Neural crest cell (in vitro differentiated cells): ENCODE data around the gene TMEM108. TPM values are rescaled to one million over a fixed set of nuclear protein-coding genes. Genes with fewer than 3 reads are reported as not detected.

Source experiments
- DNase-seq: peaks from one replicate; pipeline ENCODE4 v3.0.0; 2021; ENCODE audit warnings: low read depth, mixed read lengths, low spot score
- H3K27ac Mint-ChIP-seq: one replicate; pipeline ENCODE4 v1.8.0; 2021; ENCODE audit warnings: mild to moderate bottlenecking, mixed read lengths; ENCODE audit not compliant: unreplicated experiment
- H3K27me3 Mint-ChIP-seq: 2 replicates; pipeline ENCODE4 v1.8.0; 2021; ENCODE audit warnings: low read depth, mild to moderate bottlenecking, mixed read lengths
- H3K36me3 Mint-ChIP-seq: 2 replicates; pipeline ENCODE4 v1.8.0; 2021; ENCODE audit warnings: low read depth, mild to moderate bottlenecking, mixed read lengths
- H3K4me1 Mint-ChIP-seq: 2 replicates; pipeline ENCODE4 v1.8.0; 2021; ENCODE audit warnings: mixed read lengths
- H3K4me3 Mint-ChIP-seq: one replicate; pipeline ENCODE4 v1.8.0; 2021; ENCODE audit warnings: mild to moderate bottlenecking, mixed read lengths
- H3K9me3 Mint-ChIP-seq: 2 replicates; pipeline ENCODE4 v1.8.0; 2021; ENCODE audit warnings: mixed read lengths
- total RNA-seq: library from RNA; stranded (reverse); gene quantifications from 2 replicates; pipeline ENCODE4 v1.2.1, GENCODE V29; 2021
- TF ChIP-seq, protein P1 (sequence below): fragments of 200-600 bp; sonication (generic); conservative IDR thresholded peaks from 2 replicates; pipeline ENCODE4 v1.5.0; 2021; ENCODE audit warnings: antibody characterized with exemption, mild to moderate bottlenecking

The TMEM108 gene
- total RNA-seq, 1 donor from 2014 or later: 5.8 TPM

DNA sequence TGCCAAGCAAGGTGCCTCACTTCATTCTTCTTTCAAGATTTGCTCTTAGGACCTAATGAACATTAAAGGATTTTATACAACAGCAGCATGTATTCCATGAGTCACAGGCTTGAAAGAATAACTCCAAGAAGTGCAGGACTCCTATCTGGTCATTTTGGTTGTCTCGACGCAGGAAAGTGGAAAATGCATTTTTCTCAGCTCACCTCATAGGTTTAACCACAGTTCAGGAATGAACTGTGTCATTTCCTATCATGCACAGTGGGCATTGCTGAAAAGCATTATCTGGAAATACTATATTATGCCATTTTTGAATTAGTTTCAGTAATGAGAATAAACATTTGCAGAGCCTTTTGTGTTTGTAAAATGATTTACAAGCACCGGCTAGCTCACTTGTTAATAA is 263.0 kb downstream of the TMEM108 start:
- Mint-ChIP-seq H3K36me3 (peaks cover 2% of the 10 kb centered on the region), H3K4me3 (no peak overlapping the region), H3K9me3 (no peaks in the 10 kb centered on the region), H3K27ac (no peak overlapping the region), H3K4me1 (peaks cover 22% of the 10 kb centered on the region), H3K27me3 (no peaks in the 10 kb centered on the region)
- no peak for DNase-seq
- TF ChIP-seq, protein P1, sequence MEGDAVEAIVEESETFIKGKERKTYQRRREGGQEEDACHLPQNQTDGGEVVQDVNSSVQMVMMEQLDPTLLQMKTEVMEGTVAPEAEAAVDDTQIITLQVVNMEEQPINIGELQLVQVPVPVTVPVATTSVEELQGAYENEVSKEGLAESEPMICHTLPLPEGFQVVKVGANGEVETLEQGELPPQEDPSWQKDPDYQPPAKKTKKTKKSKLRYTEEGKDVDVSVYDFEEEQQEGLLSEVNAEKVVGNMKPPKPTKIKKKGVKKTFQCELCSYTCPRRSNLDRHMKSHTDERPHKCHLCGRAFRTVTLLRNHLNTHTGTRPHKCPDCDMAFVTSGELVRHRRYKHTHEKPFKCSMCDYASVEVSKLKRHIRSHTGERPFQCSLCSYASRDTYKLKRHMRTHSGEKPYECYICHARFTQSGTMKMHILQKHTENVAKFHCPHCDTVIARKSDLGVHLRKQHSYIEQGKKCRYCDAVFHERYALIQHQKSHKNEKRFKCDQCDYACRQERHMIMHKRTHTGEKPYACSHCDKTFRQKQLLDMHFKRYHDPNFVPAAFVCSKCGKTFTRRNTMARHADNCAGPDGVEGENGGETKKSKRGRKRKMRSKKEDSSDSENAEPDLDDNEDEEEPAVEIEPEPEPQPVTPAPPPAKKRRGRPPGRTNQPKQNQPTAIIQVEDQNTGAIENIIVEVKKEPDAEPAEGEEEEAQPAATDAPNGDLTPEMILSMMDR: no peak

DNA sequence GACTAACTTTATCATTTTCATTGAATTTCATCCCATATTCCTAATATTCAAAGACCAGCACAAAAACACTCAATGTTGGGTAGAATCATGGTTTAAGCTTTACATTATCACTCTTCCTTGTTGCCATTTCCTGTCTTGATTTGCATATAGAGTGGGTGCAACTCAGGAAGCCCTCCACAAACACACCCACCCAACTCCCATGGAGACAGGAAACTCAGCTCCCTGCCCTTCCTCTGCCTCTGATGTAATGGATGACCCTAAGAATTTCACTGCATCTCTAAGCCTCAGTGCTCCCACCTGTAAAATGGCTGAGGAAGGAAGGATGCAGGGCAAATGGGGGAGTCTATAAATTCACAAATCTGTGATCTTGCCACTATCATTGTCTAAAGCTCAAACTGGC is 263.5 kb downstream of the TMEM108 start:
- Mint-ChIP-seq H3K4me1 (peaks cover 18% of the 10 kb centered on the region), H3K27me3 (no peaks in the 10 kb centered on the region), H3K4me3 (no peak overlapping the region), H3K9me3 (no peaks in the 10 kb centered on the region), H3K27ac (no peak overlapping the region), H3K36me3 (peaks cover 2% of the 10 kb centered on the region)
- TF ChIP-seq, protein P1: no peak
- DNase-seq: no peak

DNA sequence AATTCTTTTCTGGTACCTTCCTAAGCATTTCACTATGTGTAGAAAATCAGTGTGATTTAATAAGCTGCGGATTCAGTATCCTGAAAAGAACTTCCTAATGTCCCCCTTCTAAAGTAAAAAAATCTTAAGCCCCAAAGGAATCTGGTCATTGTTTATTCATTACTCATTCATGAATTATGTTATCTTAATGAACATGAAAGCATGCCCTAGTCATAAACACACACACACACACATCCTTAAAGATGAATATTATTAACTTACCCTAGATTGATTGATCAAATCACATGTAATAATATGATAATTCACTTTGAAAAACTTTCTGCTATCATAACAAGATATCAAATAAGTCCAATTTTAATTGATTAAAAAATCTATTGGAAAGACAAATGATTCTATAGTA is 265.2 kb downstream of the TMEM108 start:
- Mint-ChIP-seq H3K27me3 (no peaks in the 10 kb centered on the region), H3K36me3 (peaks cover 6% of the 10 kb centered on the region), H3K9me3 (peaks cover 2% of the 10 kb centered on the region), H3K4me1 (peaks cover 18% of the 10 kb centered on the region), H3K27ac (no peak overlapping the region), H3K4me3 (no peak overlapping the region)
- TF ChIP-seq, protein P1: no peak
- no peak for DNase-seq

DNA sequence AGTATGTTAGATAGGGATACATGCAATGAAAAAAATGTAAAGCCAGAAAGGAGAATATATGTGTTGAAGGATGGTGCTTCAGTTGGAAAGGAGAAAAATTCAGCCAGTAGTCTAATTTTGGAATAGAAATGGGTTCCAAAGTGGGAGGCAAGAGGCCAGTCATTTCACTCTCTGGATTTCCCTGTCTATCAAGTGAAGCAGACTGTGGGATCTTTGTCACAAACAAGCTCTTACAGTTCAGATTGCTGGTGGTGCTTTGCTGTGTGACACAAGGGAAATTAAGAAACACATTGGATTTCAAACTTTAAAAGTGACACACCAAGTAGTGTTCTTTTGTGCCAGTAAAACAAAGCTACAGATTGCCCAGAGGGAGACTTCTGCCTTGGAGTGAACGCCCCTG is 279.7 kb downstream of the TMEM108 start:
- TF ChIP-seq, protein P1: no peak
- no peak for DNase-seq
- Mint-ChIP-seq H3K36me3 (peaks cover 17% of the 10 kb centered on the region), H3K9me3 (peaks cover 15% of the 10 kb centered on the region), H3K4me1 (no peaks in the 10 kb centered on the region), H3K27me3 (no peaks in the 10 kb centered on the region), H3K27ac (no peak overlapping the region), H3K4me3 (no peak overlapping the region)

DNA sequence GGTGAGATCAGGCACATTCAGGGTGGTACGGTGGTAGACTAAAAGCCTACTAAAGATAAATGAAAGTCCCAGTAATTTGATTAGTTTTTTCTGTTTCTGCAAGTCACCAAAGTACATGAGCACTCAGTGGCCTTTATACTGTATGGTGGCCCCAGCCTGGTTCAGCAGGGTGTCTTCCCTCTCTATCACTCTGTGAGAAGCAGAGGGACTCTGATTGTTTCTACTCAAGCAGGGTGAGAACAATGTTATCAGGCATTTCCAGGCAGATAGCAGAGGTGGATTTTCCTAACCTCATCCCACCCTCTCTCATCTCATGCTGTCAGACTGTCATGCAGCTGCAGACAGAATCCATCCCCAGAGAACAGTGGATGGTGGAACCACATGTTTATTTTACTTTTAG is 290.2 kb downstream of the TMEM108 start:
- H3K9me3 Mint-ChIP-seq: peaks cover 3% of the 10 kb centered on the region
- no peak overlapping the region for H3K27ac Mint-ChIP-seq
- no peak for DNase-seq
- H3K27me3 Mint-ChIP-seq: no peaks in the 10 kb centered on the region
- TF ChIP-seq, protein P1: no peak
- H3K4me1 Mint-ChIP-seq: peaks cover 7% of the 10 kb centered on the region
- no peak overlapping the region for H3K4me3 Mint-ChIP-seq
- H3K36me3 Mint-ChIP-seq: peaks cover 3% of the 10 kb centered on the region

DNA sequence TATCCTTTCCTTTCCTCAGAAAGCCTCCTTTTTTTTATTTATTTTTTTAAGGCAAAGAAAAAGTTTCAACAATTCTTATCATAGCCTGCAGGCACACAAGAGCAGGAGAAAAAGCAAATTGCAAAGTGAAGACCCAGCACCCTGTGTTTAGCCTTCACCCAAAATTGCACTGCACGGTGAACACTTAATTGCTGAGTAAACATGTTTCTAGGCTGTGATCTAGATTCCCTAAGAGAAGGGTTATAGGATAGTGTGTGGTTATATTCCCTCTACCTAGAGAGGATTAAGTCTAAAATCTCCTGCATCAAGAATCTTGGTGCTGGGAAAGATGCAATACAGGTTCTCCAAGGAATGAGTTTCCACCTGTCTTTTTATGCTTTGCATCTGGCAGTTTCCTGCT is 291.4 kb downstream of the TMEM108 start:
- H3K27ac Mint-ChIP-seq: no peak overlapping the region
- DNase-seq: no peak
- no peaks in the 10 kb centered on the region for H3K27me3 Mint-ChIP-seq
- H3K4me1 Mint-ChIP-seq: peaks cover 7% of the 10 kb centered on the region
- no peak overlapping the region for H3K4me3 Mint-ChIP-seq
- H3K36me3 Mint-ChIP-seq: no peaks in the 10 kb centered on the region
- H3K9me3 Mint-ChIP-seq: peaks cover 3% of the 10 kb centered on the region
- TF ChIP-seq, protein P1: no peak
